ENCODE measurements around the gene KRT10.

- TF ChIP-seq CTCF (IDR thresholded peaks at IDR 0.05 in 2 of 3, conservative IDR thresholded peaks at IDR 0.05 in 1 of 3; ENCODE audit: borderline replicate concordance in 1 of 3, insufficient read depth in 1 of 3, low read depth in 2 of 3, low read length in 2 of 3) = no peak
- TF ChIP-seq EZH2phosphoT487 (IDR thresholded peaks at IDR 0.05; ENCODE audit: borderline replicate concordance) = no peak
- TF ChIP-seq, protein P1, sequence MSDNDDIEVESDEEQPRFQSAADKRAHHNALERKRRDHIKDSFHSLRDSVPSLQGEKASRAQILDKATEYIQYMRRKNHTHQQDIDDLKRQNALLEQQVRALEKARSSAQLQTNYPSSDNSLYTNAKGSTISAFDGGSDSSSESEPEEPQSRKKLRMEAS (IDR thresholded peaks at IDR 0.05) = no peak
- TF ChIP-seq EZH2 (IDR thresholded peaks at IDR 0.05) = no peak
- TF ChIP-seq YY1 (IDR thresholded peaks at IDR 0.05; ENCODE audit: extremely low read depth, insufficient replicate concordance, low read depth, low read length) = no peak
These were observed 22.3 kb upstream of the KRT10 start for GRCh38 chr17:40844671-40845107.
